Endothelial cell (in vitro differentiated cells): ENCODE data around the gene DCUN1D2. TPM values are rescaled to one million over a fixed set of nuclear protein-coding genes. Genes with fewer than 3 reads are reported as not detected.

ENCODE experiments used
- DNase-seq: peaks from one replicate; pipeline ENCODE4 v3.0.0; 2021; ENCODE audit warnings: low spot score
- H3K27ac Mint-ChIP-seq: one replicate; pipeline ENCODE4 v1.8.0; 2021; ENCODE audit warnings: mixed read lengths, inconsistent platforms; ENCODE audit not compliant: unreplicated experiment
- H3K27me3 Mint-ChIP-seq: one replicate; pipeline ENCODE4 v1.8.0; 2021; ENCODE audit warnings: mild to moderate bottlenecking, moderate library complexity, mixed read lengths, inconsistent platforms; ENCODE audit not compliant: unreplicated experiment
- H3K36me3 Mint-ChIP-seq: one replicate; pipeline ENCODE4 v1.8.0; 2021; ENCODE audit warnings: mild to moderate bottlenecking, low read depth, mixed read lengths, inconsistent platforms; ENCODE audit not compliant: unreplicated experiment
- H3K4me1 Mint-ChIP-seq: one replicate; pipeline ENCODE4 v1.8.0; 2021; ENCODE audit warnings: mild to moderate bottlenecking, mixed read lengths, inconsistent platforms; ENCODE audit not compliant: unreplicated experiment
- H3K4me3 Mint-ChIP-seq: one replicate; pipeline ENCODE4 v1.8.0; 2021; ENCODE audit warnings: mild to moderate bottlenecking, mixed read lengths, inconsistent platforms; ENCODE audit not compliant: unreplicated experiment
- H3K9me3 Mint-ChIP-seq: one replicate; pipeline ENCODE4 v1.8.0; 2021; ENCODE audit warnings: mixed read lengths, inconsistent platforms; ENCODE audit not compliant: unreplicated experiment
- total RNA-seq: library from RNA; stranded (reverse); fragmentation: NEBNext Ultra II Directional; extraction: Animal tissue kit (Norgen Biotek cat#: 25700); gene quantifications from one replicate; pipeline ENCODE4 v1.2.1, GENCODE V29; 2021; ENCODE audit not compliant: unreplicated experiment
- TF ChIP-seq, protein P1 (sequence below): fragments of 200-600 bp; sonication (generic); IDR thresholded peaks from one replicate; pipeline ENCODE4 v1.5.0; 2021; ENCODE audit warnings: antibody characterized with exemption; ENCODE audit not compliant: unreplicated experiment

DCUN1D2 gene
- total RNA-seq, 1 donor from 2014 or later = 23.9 TPM

DNA sequence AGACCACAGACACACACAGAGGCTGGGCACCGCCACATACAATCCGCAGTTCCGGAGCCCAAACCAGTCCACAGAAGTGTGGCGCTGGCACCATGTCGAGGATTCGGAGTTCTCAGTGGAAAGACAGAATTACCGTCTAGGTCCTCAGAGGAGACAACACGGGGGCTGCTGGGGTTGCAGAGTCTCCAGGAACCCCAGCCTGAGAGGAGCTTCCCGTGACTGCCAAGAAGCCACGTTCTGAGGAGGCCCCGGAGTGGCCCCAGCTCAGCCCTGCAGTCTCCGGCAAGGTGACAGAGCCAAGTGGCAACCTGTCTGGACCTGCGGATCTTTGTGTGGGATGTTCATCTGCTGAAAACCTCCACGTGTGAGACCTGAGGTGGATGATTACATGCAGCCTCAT, 29.9 kb downstream of the DCUN1D2 start:
- peaks cover 1% of the 10 kb centered on the region for H3K27me3 Mint-ChIP-seq
- H3K4me3 Mint-ChIP-seq = no peak overlapping the region
- H3K27ac Mint-ChIP-seq = no peak overlapping the region
- TF ChIP-seq, protein P1, sequence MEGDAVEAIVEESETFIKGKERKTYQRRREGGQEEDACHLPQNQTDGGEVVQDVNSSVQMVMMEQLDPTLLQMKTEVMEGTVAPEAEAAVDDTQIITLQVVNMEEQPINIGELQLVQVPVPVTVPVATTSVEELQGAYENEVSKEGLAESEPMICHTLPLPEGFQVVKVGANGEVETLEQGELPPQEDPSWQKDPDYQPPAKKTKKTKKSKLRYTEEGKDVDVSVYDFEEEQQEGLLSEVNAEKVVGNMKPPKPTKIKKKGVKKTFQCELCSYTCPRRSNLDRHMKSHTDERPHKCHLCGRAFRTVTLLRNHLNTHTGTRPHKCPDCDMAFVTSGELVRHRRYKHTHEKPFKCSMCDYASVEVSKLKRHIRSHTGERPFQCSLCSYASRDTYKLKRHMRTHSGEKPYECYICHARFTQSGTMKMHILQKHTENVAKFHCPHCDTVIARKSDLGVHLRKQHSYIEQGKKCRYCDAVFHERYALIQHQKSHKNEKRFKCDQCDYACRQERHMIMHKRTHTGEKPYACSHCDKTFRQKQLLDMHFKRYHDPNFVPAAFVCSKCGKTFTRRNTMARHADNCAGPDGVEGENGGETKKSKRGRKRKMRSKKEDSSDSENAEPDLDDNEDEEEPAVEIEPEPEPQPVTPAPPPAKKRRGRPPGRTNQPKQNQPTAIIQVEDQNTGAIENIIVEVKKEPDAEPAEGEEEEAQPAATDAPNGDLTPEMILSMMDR = no peak
- no peak for DNase-seq
- peaks cover 12% of the 10 kb centered on the region for H3K36me3 Mint-ChIP-seq
- peaks cover 5% of the 10 kb centered on the region for H3K4me1 Mint-ChIP-seq
- no peaks in the 10 kb centered on the region for H3K9me3 Mint-ChIP-seq

DNA sequence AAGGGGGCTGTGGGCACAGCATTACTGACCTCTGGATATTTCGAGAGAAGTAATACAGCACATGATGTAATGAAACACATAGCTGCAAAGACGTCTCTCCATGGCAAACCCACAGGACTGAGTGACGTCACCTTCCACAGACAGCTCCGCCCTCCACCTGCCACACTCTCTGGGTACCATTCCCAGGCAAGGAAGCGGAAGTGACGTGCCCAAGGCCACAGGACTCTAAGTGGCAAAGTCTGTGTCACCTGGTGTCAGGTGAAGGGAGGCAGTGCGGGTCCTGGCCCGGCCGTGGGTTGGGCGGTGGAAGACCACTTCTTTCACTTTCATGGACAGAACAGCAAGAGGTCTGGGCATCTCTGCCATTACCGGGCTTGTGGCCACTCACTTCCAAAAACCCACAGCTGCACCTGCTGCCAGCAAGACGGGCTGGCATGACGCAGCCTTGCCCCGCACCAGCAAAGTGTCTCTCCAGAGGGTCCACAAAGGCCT, 30.4 kb downstream of the DCUN1D2 start:
- Mint-ChIP-seq H3K4me3 (no peak overlapping the region), H3K9me3 (no peaks in the 10 kb centered on the region), H3K27me3 (peaks cover 1% of the 10 kb centered on the region), H3K36me3 (peaks cover 12% of the 10 kb centered on the region), H3K4me1 (peaks cover under 1% of the 10 kb centered on the region), H3K27ac (no peak overlapping the region)
- TF ChIP-seq, protein P1 = no peak
- no peak for DNase-seq

DNA sequence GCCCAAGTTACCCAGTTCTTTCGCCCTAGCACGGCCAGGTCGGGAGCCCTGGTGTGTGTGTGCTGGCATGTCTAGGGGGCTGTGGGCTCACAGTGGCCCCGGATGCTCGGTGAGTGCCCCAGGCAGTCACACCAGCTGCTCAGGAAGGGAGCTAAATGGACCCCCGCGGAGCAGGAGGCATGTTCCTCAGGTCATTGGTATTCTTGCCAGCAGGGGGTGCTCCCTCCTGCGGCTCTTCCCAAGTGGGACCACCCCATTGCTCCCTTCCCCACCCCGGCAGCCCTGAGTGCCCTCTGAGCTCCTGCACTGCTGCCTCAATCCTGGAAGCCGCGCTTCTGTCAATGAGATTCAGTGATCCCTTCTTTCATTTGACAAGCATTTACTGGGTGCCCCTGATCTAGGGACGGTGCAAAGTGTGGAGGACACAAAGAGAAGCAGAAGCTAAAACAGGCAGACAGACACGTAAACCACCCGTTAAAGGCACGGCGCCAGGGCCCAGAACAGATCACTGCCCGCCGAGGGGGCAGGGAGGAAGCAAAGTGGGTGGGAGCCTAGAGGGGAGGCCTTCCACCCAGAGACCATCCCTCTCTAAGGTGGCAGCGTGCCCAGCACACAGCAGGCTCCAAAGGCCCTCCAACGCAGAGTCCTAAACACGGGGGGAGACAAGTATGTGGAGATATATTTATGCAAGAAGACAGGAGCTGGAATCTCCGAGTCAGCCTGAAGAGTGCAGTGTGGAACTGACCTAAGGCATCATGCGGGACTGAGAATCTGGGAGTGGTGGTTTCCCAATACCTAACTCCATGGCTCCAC, 32.1 kb downstream of the DCUN1D2 start:
- H3K36me3 Mint-ChIP-seq = peaks cover 16% of the 10 kb centered on the region
- H3K4me3 Mint-ChIP-seq = no peak overlapping the region
- H3K9me3 Mint-ChIP-seq = no peaks in the 10 kb centered on the region

DNA sequence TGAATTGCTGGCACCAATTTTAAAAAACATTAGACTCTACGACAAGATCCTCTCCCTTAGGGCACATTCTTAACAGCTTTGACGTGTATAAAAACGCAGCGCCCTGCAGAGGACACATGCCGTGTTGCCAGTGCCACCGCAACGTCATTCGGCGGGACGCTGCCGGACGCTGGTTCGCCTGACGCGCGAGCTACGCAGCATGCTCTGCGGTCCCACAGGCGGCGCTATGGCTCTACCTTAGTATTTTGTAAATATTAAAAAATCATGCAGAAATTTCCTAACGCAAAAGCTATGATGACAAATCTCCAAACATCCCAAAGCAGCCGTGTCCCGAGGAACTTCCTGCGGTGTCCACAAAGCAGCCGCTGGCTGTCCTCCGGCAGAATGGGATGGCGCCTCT, 33.0 kb downstream of the DCUN1D2 start:
- DNase-seq = no peak
- no peaks in the 10 kb centered on the region for H3K9me3 Mint-ChIP-seq
- no peaks in the 10 kb centered on the region for H3K4me1 Mint-ChIP-seq
- H3K27me3 Mint-ChIP-seq = peaks cover 3% of the 10 kb centered on the region
- H3K4me3 Mint-ChIP-seq = no peak overlapping the region
- no peak overlapping the region for H3K27ac Mint-ChIP-seq
- TF ChIP-seq, protein P1 = no peak
- H3K36me3 Mint-ChIP-seq = peaks cover 19% of the 10 kb centered on the region

More for the DNA sequence above, 32.1 kb downstream of the DCUN1D2 start:
- TF ChIP-seq, protein P1 = peak; percentile 63
- peak; percentile 56 for DNase-seq
- H3K27ac Mint-ChIP-seq = no peak overlapping the region
- peaks cover 1% of the 10 kb centered on the region for H3K27me3 Mint-ChIP-seq
- no peaks in the 10 kb centered on the region for H3K4me1 Mint-ChIP-seq

DNA sequence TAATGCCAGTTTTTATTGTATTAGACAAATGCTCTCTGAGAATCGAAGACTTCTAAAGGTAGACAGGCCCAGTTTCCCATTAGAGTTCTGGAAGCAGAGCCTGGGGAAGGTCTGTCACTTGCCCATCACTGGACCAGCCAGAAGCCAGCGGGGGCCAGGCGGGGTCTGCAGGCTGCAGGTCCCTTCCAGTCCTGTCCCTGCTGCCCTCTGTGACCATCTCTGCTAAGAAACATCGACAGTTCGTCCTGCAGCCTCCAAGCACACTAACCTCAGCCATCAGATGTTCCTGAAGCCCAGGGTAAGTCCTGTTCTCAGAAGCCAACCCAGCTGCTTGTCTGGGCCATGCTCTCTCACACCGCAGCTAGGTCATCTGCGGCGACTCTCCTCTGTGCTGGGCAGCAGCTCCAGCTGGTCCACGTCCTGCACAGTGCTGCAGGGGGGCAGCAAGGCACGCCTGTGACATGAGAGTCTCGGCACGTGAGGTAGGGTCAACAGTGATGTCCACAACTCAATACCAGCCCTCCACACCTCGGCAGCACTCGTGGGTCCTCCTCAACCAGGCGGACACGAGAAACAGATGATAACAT, 34.3 kb downstream of the DCUN1D2 start:
- H3K27ac Mint-ChIP-seq = no peak overlapping the region
- no peak for DNase-seq
- H3K4me3 Mint-ChIP-seq = peak overlapping the region; percentile 11
- H3K4me1 Mint-ChIP-seq = no peaks in the 10 kb centered on the region
- no peaks in the 10 kb centered on the region for H3K9me3 Mint-ChIP-seq
- TF ChIP-seq, protein P1 = no peak
- peaks cover 3% of the 10 kb centered on the region for H3K27me3 Mint-ChIP-seq
- peaks cover 21% of the 10 kb centered on the region for H3K36me3 Mint-ChIP-seq
